A673 (cell line): Measurements from ENCODE around the gene RXRA.

ENCODE experiments used
- EZH2 ChIP-seq: fragments of 200-600 bp; sonication (generic); IDR thresholded peaks from 2 replicates; pipeline ENCODE4 v1.6.1; 2017; ENCODE audit warnings: borderline replicate concordance, low read depth, mild to moderate bottlenecking, mixed read lengths, antibody characterized with exemption, low read length; ENCODE audit not compliant: poor library complexity, severe bottlenecking
- TF ChIP-seq, protein P1 (sequence below): fragments of 300-800, 200-600 bp; sonication (generic); conservative IDR thresholded peaks from 2 replicates; pipeline ENCODE4 v1.5.1; 2017; ENCODE audit warnings: low read depth, mild to moderate bottlenecking, antibody characterized with exemption, low read length, moderate library complexity, mixed read lengths

DNA sequence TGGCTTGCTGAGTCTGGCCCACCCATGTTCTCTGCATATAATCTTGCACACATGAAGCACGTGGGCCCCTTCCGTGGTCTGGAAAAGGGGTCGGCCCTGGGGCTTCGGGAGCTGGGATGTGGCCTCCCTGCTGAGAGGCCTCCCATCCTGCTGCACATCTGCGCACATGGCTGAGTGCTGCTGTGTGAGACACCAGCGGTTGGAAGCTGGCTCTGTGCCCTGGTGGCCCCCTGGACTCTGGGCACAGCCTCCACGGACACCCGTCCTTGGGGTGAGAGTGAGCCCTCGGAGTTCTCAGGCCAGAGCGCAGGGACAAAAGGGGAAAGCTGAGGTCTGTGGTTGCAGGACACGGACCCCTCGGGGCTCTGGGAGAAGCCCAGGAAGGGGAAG is 115.8 kb downstream of the RXRA start:
- TF ChIP-seq, protein P1, sequence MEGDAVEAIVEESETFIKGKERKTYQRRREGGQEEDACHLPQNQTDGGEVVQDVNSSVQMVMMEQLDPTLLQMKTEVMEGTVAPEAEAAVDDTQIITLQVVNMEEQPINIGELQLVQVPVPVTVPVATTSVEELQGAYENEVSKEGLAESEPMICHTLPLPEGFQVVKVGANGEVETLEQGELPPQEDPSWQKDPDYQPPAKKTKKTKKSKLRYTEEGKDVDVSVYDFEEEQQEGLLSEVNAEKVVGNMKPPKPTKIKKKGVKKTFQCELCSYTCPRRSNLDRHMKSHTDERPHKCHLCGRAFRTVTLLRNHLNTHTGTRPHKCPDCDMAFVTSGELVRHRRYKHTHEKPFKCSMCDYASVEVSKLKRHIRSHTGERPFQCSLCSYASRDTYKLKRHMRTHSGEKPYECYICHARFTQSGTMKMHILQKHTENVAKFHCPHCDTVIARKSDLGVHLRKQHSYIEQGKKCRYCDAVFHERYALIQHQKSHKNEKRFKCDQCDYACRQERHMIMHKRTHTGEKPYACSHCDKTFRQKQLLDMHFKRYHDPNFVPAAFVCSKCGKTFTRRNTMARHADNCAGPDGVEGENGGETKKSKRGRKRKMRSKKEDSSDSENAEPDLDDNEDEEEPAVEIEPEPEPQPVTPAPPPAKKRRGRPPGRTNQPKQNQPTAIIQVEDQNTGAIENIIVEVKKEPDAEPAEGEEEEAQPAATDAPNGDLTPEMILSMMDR, result no peak
- no peak for TF ChIP-seq EZH2
